Esophagus squamous epithelium (tissue), 5 donors: Measurements from ENCODE around the gene CA10. TPM values are rescaled to one million over a fixed set of nuclear protein-coding genes. Genes with fewer than 3 reads are reported as not detected.

ENCODE experiments used
- DNase-seq: peaks from one replicate; lab custom pipeline; 2025; lab: John Stamatoyannopoulos, UW
- H3K27ac ChIP-seq, 4 donors: fragments of 200-600 bp; sonication (generic); one replicate each; pipeline ENCODE4 v1.5.1; 2016 to 2019; ENCODE audit warnings: mild to moderate bottlenecking in 1 of 4
- H3K27me3 ChIP-seq, 4 donors: fragments of 200-600 bp; sonication (generic); 1 replicate in 3 of 4; 2 replicates in 1 of 4; pipeline versions ENCODE4 v1.5.1 to v1.6.0; 2017 to 2021; ENCODE audit warnings: antibody characterized with exemption in 1 of 4
- H3K36me3 ChIP-seq, 3 donors: fragments of 200-600 bp; sonication (generic); one replicate each; pipeline ENCODE4 v1.5.1; 2016 to 2019
- H3K4me1 ChIP-seq, 3 donors: fragments of 200-600 bp; sonication (generic); one replicate each; pipeline ENCODE4 v1.5.1; 2017 to 2019
- H3K4me3 ChIP-seq, 4 donors: fragments of 200-600 bp; sonication (generic); 1 replicate in 3 of 4; 2 replicates in 1 of 4; pipeline ENCODE4 v1.5.1; 2016 to 2019; ENCODE audit warnings: mild to moderate bottlenecking in 2 of 4, moderate library complexity in 1 of 4
- H3K9me3 ChIP-seq, 3 donors: fragments of 200-600 bp; sonication (generic); one replicate each; pipeline ENCODE4 v1.5.1; 2016 to 2019
- POLR2A ChIP-seq, 4 donors: fragments of 450-650 bp; IDR thresholded peaks; one replicate each; pipeline ENCODE4 v1.6.1; 2017; ENCODE audit warnings: antibody characterized with exemption in 4 of 4, mild to moderate bottlenecking in 4 of 4, moderate library complexity in 3 of 4
- WGBS, 2 donors: methylation state at CpG; one replicate each; pipeline ENCODE4 v1.1.5; 2018; 5-methylcytosine and 5-hydroxymethylcytosine counted together
- intact Hi-C: fragments of 100-400 bp; cut with DNase I; formaldehyde crosslinking; loops from one replicate; pipeline ENCODE4 v1.15.0; 2022
- total RNA-seq, 4 donors: library from RNA; depleted of rRNA; stranded (reverse); fragments of >200 nt; gene quantifications; one replicate each; pipeline ENCODE4 v1.1.0, GENCODE V29; 2016
- TF ChIP-seq, protein P1 (sequence below), 6 experiments: fragments of 450-650 bp in 4 of 6; fragments of 200-600 bp in 2 of 6; sonication (generic) in 2 of 6; IDR thresholded peaks; one replicate each; pipeline ENCODE4 v1.5.1; 2016 to 2019; ENCODE audit warnings: antibody characterized with exemption in 6 of 6, mild to moderate bottlenecking in 4 of 6, moderate library complexity in 4 of 6
- donor health status: DM: yes; HTN: yes; CAD: no.

Gene CA10
- total RNA-seq, 4 donors from 2014 or later: 0.38 TPM; not detected in 3

DNA sequence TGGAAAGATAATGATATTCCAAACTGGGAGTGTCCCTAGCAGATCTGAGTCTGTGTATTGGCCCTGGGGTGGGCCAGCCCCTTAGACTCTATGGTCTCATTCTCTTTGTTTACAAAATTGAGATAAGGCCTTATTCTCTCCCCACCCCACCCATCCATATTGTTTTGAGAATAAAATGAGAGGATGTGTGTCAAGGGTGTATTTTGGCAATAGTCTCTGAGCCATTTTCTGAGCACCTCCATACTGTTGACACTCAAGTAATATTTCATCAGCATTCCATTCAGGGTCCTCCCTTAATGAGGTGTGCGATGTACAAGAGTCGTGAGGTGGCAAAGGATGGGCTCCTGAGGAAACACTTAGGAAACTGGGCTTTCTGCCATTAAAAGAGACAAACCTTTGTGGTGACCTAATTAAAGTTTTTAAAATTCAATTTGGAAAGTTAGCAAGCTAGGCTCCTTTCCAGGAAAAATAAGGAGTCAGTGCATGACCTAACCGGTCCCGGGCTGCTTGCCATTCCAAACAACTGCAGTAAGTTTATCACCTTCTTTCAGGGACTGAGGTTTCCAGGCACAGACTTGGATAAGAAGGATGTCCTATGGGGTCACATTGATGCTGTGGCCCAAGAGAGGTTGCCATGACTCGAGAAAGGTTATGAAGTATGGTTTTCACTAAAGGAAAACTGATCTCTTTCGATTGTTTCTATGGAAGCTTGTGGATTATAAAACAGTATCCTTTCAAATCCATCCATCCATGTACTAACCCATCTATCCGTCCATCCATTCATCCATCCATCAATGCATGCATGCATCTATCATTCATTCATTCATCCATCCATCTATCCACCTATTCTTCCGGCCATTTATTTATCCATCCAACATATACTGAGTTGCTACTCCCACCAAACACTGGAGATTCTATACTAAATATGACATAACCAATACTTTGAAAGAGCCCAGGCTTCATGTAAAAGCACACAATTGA lies 454.9 kb downstream of the CA10 start:
- H3K36me3 ChIP-seq: no peaks in the 10 kb centered on the region
- no peaks in the 10 kb centered on the region for H3K9me3 ChIP-seq
- H3K27ac ChIP-seq: no peak overlapping the region
- no peak for DNase-seq
- intact Hi-C loops: no loop called here
- H3K27me3 ChIP-seq: no peaks in the 10 kb centered on the region
- H3K4me3 ChIP-seq: no peak overlapping the region
- WGBS, 2 donors: 30 to 38% methylated on average over 8 of the region's 8 CpGs
- TF ChIP-seq, protein P1, sequence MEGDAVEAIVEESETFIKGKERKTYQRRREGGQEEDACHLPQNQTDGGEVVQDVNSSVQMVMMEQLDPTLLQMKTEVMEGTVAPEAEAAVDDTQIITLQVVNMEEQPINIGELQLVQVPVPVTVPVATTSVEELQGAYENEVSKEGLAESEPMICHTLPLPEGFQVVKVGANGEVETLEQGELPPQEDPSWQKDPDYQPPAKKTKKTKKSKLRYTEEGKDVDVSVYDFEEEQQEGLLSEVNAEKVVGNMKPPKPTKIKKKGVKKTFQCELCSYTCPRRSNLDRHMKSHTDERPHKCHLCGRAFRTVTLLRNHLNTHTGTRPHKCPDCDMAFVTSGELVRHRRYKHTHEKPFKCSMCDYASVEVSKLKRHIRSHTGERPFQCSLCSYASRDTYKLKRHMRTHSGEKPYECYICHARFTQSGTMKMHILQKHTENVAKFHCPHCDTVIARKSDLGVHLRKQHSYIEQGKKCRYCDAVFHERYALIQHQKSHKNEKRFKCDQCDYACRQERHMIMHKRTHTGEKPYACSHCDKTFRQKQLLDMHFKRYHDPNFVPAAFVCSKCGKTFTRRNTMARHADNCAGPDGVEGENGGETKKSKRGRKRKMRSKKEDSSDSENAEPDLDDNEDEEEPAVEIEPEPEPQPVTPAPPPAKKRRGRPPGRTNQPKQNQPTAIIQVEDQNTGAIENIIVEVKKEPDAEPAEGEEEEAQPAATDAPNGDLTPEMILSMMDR (IDR thresholded peaks at IDR 0.05): no peak
- no peak for TF ChIP-seq POLR2A (IDR thresholded peaks at IDR 0.05)
- H3K4me1 ChIP-seq: peaks cover 0 to 6% (median 2%) of the 10 kb centered on the region in 3 donors

DNA sequence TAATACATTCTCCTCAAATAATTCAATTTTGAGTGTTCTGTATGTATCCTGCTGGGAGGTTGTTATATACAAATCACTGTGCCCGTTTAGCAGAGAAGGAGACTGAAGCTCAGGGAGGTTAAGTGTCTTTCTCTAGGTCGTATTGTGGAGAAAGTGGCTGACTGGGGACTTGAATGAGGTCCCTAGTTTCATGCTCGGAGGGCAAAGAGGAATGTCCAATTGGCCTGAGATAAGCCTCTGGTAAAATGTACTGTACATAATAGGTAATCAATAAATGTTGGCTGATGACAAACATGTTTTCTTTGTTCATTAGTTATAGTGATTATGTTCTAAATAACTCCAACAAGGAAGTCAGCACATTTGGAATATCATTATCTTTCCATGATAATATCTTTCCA lies 455.6 kb downstream of the CA10 start:
- TF ChIP-seq POLR2A (IDR thresholded peaks at IDR 0.05): no peak
- TF ChIP-seq, protein P1 (IDR thresholded peaks at IDR 0.05): no peak
- Histone ChIP-seq H3K9me3 (no peaks in the 10 kb centered on the region), H3K4me3 (no peak overlapping the region), H3K4me1 (peaks cover 0 to 6% (median 2%) of the 10 kb centered on the region in 3 donors), H3K27ac (no peak overlapping the region), H3K36me3 (no peaks in the 10 kb centered on the region), H3K27me3 (no peaks in the 10 kb centered on the region)
- intact Hi-C loops: no loop called here
- DNase-seq: no peak
- WGBS, 2 donors: 75 to 78% methylated on average over 3 of the region's 3 CpGs

GRCh38 chr17:51701501-51701900 lies 457.0 kb downstream of the CA10 start:
- H3K36me3 ChIP-seq: no peaks in the 10 kb centered on the region
- WGBS, 2 donors: 53 to 62% methylated on average over 2 of the region's 2 CpGs
- no peak overlapping the region for H3K4me3 ChIP-seq
- intact Hi-C loops: no loop called here
- no peak overlapping the region for H3K27ac ChIP-seq
- TF ChIP-seq, protein P1 (IDR thresholded peaks at IDR 0.05): no peak
- TF ChIP-seq POLR2A (IDR thresholded peaks at IDR 0.05): no peak
- peaks cover 0 to 6% (median 2%) of the 10 kb centered on the region in 3 donors for H3K4me1 ChIP-seq
- DNase-seq: no peak
- no peaks in the 10 kb centered on the region for H3K9me3 ChIP-seq
- no peaks in the 10 kb centered on the region for H3K27me3 ChIP-seq

- WGBS, 2 donors: 87 to 89% methylated on average over 15 to 16 of the region's 17 CpGs
- DNase-seq: no peak
- H3K27ac ChIP-seq: no peak overlapping the region
- no peak for TF ChIP-seq POLR2A (IDR thresholded peaks at IDR 0.05)
- TF ChIP-seq, protein P1 (IDR thresholded peaks at IDR 0.05): no peak
- peaks cover 0 to 6% (median 2%) of the 10 kb centered on the region in 3 donors for H3K4me1 ChIP-seq
- H3K9me3 ChIP-seq: no peaks in the 10 kb centered on the region
- intact Hi-C loops: no loop called here
- H3K4me3 ChIP-seq: no peak overlapping the region
- no peaks in the 10 kb centered on the region for H3K27me3 ChIP-seq
- H3K36me3 ChIP-seq: no peaks in the 10 kb centered on the region
Observed at GRCh38 chr17:51700011-51700760, 458.3 kb downstream of the CA10 start.
